OCI-LY7 (cell line): Measurements from ENCODE around the gene NUTM1.

Experiments
- CTCF ChIP-seq: fragments of 200-600 bp; sonication (generic); conservative IDR thresholded peaks from 2 replicates; pipeline ENCODE4 v1.5.1; 2014; ENCODE audit warnings: mild to moderate bottlenecking, antibody characterized with exemption, low read length, moderate library complexity, mixed read lengths
- EZH2phosphoT487 ChIP-seq: fragments of 200-600 bp; sonication (generic); IDR thresholded peaks from 2 replicates; pipeline ENCODE4 v1.6.1; 2018; ENCODE audit warnings: low read depth, borderline replicate concordance, mild to moderate bottlenecking, mixed run types, antibody characterized with exemption, low read length, moderate library complexity, mixed read lengths

- TF ChIP-seq CTCF (no peak), EZH2phosphoT487 (no peak)
Measured at GRCh38 chr15:34341381-34342212, 1.5 kb upstream of the NUTM1 start.
